A673 (cell line): ENCODE results near the gene RAB11FIP3.

Source experiments
- CTCF ChIP-seq: fragments of 300-800, 200-600 bp; sonication (generic); conservative IDR thresholded peaks from 2 replicates; pipeline ENCODE4 v1.5.1; 2017; ENCODE audit warnings: low read depth, mild to moderate bottlenecking, antibody characterized with exemption, low read length, moderate library complexity, mixed read lengths
- EZH2 ChIP-seq: fragments of 200-600 bp; sonication (generic); IDR thresholded peaks from 2 replicates; pipeline ENCODE4 v1.6.1; 2017; ENCODE audit warnings: borderline replicate concordance, low read depth, mild to moderate bottlenecking, mixed read lengths, antibody characterized with exemption, low read length; ENCODE audit not compliant: poor library complexity, severe bottlenecking

- TF ChIP-seq CTCF (no peak), EZH2 (no peak)
Observed at GRCh38 chr16:516301-516700, 90.9 kb downstream of the RAB11FIP3 start.
